ENCODE results near the gene UNC50. TPM values are rescaled to one million over a fixed set of nuclear protein-coding genes. Genes with fewer than 3 reads are reported as not detected.
"Not testable (repeated sequence)": the region's sequence is repeated elsewhere in the genome, so short reads cannot be mapped to it uniquely, and the experiment has no call there.

Gene UNC50
- total RNA-seq, 2 experiments from 2014 or later = 32.7 to 32.8 TPM

- Mint-ChIP-seq H3K9me3 (no peaks in the 10 kb centered on the region), H3K4me1 (no peaks in the 10 kb centered on the region), H3K36me3 (ENCODE audit: low read depth) (peaks cover 67% of the 10 kb centered on the region), H3K4me3 (no peak overlapping the region), H3K27ac (no peak overlapping the region), H3K27me3 (no peaks in the 10 kb centered on the region)
- DNase-seq = peak; percentile 1
- POLR2A ChIA-PET = no interaction called here
- CTCF ChIA-PET = no interaction called here
Measured at GRCh38 chr2:98582523-98582922, 25.9 kb upstream of the UNC50 start.

- DNase-seq = peak; percentile 9
- Mint-ChIP-seq H3K27ac (no peak overlapping the region), H3K4me3 (no peak overlapping the region), H3K9me3 (no peaks in the 10 kb centered on the region), H3K36me3 (ENCODE audit: low read depth) (peaks cover 66% of the 10 kb centered on the region), H3K27me3 (no peaks in the 10 kb centered on the region), H3K4me1 (no peaks in the 10 kb centered on the region)
- ChIA-PET CTCF (no interaction called here), POLR2A (interaction anchor here (1.4 kb wide), 1 partner anchor 10 kb away, joined by 5 read pairs; no protein-coding TSS in a partner anchor)
Measured at GRCh38 chr2:98583276-98583675, 25.1 kb upstream of the UNC50 start.

GRCh38 chr2:98583816-98584618, 24.4 kb upstream of the UNC50 start:
- H3K27ac Mint-ChIP-seq = no peak overlapping the region
- CTCF ChIA-PET = no interaction called here
- no peaks in the 10 kb centered on the region for H3K4me1 Mint-ChIP-seq
- no peaks in the 10 kb centered on the region for H3K9me3 Mint-ChIP-seq
- H3K4me3 Mint-ChIP-seq = no peak overlapping the region
- H3K27me3 Mint-ChIP-seq = no peaks in the 10 kb centered on the region
- no peak for DNase-seq
- POLR2A ChIA-PET = interaction anchor here (1.4 kb wide), 1 partner anchor 9 kb away, joined by 5 read pairs; no protein-coding TSS in a partner anchor
- H3K36me3 Mint-ChIP-seq (ENCODE audit: low read depth) = peaks cover 65% of the 10 kb centered on the region

- no peak overlapping the region for H3K4me3 Mint-ChIP-seq
- peak; percentile 6 for DNase-seq
- peaks cover 64% of the 10 kb centered on the region for H3K36me3 Mint-ChIP-seq (ENCODE audit: low read depth)
- H3K27me3 Mint-ChIP-seq = no peaks in the 10 kb centered on the region
- ChIA-PET CTCF (no interaction called here), POLR2A (no interaction called here)
- H3K4me1 Mint-ChIP-seq = no peaks in the 10 kb centered on the region
- H3K9me3 Mint-ChIP-seq = no peaks in the 10 kb centered on the region
- no peak overlapping the region for H3K27ac Mint-ChIP-seq
Measured at GRCh38 chr2:98585386-98585785, 23.0 kb upstream of the UNC50 start.

- peaks cover 1% of the 10 kb centered on the region for H3K4me1 Mint-ChIP-seq
- POLR2A ChIA-PET = no interaction called here
- H3K36me3 Mint-ChIP-seq (ENCODE audit: low read depth) = peaks cover 70% of the 10 kb centered on the region
- no peaks in the 10 kb centered on the region for H3K9me3 Mint-ChIP-seq
- no peak overlapping the region for H3K4me3 Mint-ChIP-seq
- H3K27ac Mint-ChIP-seq = no peak overlapping the region
- peak; percentile 6 for DNase-seq
- H3K27me3 Mint-ChIP-seq = no peaks in the 10 kb centered on the region
- CTCF ChIA-PET = no interaction called here
Measured at GRCh38 chr2:98586551-98587140, 21.7 kb upstream of the UNC50 start.

GRCh38 chr2:98588880-98589431, 19.4 kb upstream of the UNC50 start:
- no peak overlapping the region for H3K4me3 Mint-ChIP-seq
- H3K9me3 Mint-ChIP-seq = peaks cover 8% of the 10 kb centered on the region
- no peak overlapping the region for H3K27ac Mint-ChIP-seq
- no peaks in the 10 kb centered on the region for H3K27me3 Mint-ChIP-seq
- ChIA-PET POLR2A (interaction anchor here (1.3 kb wide), 1 partner anchor 32 kb away, joined by 3 read pairs; no protein-coding TSS in a partner anchor), CTCF (no interaction called here)
- no peak for DNase-seq
- H3K36me3 Mint-ChIP-seq (ENCODE audit: low read depth) = peaks cover 72% of the 10 kb centered on the region
- peaks cover 2% of the 10 kb centered on the region for H3K4me1 Mint-ChIP-seq

GRCh38 chr2:98589489-98589888, 18.9 kb upstream of the UNC50 start:
- ChIA-PET CTCF (interaction anchor here (0.6 kb wide), 1 partner anchor 214 kb away, joined by 5 read pairs; no protein-coding TSS in a partner anchor), POLR2A (interaction anchor here (1.3 kb wide), 1 partner anchor 33 kb away, joined by 3 read pairs; no protein-coding TSS in a partner anchor)
- no peak overlapping the region for H3K4me3 Mint-ChIP-seq
- H3K27ac Mint-ChIP-seq = no peak overlapping the region
- peaks cover 78% of the 10 kb centered on the region for H3K36me3 Mint-ChIP-seq (ENCODE audit: low read depth)
- peaks cover 4% of the 10 kb centered on the region for H3K4me1 Mint-ChIP-seq
- no peaks in the 10 kb centered on the region for H3K27me3 Mint-ChIP-seq
- peaks cover 9% of the 10 kb centered on the region for H3K9me3 Mint-ChIP-seq
- DNase-seq = no peak

- peaks cover 70% of the 10 kb centered on the region for H3K36me3 Mint-ChIP-seq (ENCODE audit: low read depth)
- no peak overlapping the region for H3K27ac Mint-ChIP-seq
- H3K27me3 Mint-ChIP-seq = no peaks in the 10 kb centered on the region
- peaks cover 6% of the 10 kb centered on the region for H3K4me1 Mint-ChIP-seq
- H3K4me3 Mint-ChIP-seq = no peak overlapping the region
- DNase-seq = no peak
- peaks cover 9% of the 10 kb centered on the region for H3K9me3 Mint-ChIP-seq
- POLR2A ChIA-PET = interaction anchor here (1.2 kb wide), 1 partner anchor 9 kb away, joined by 5 read pairs; no protein-coding TSS in a partner anchor
- CTCF ChIA-PET = no interaction called here
Measured at GRCh38 chr2:98592565-98592964, 15.8 kb upstream of the UNC50 start.

GRCh38 chr2:98594665-98595064, 13.7 kb upstream of the UNC50 start:
- peaks cover 69% of the 10 kb centered on the region for H3K36me3 Mint-ChIP-seq (ENCODE audit: low read depth)
- H3K4me1 Mint-ChIP-seq, H3K27ac Mint-ChIP-seq, H3K9me3 Mint-ChIP-seq, DNase-seq, POLR2A ChIA-PET, H3K4me3 Mint-ChIP-seq, CTCF ChIA-PET, H3K27me3 Mint-ChIP-seq: not testable (repeated sequence)

GRCh38 chr2:98598781-98599428, 9.5 kb upstream of the UNC50 start:
- CTCF ChIA-PET = interaction anchor here (1.2 kb wide), 1 partner anchor 32 kb away, joined by 3 read pairs; no protein-coding TSS in a partner anchor
- H3K27me3 Mint-ChIP-seq = no peaks in the 10 kb centered on the region
- H3K4me3 Mint-ChIP-seq = no peak overlapping the region
- peaks cover 8% of the 10 kb centered on the region for H3K4me1 Mint-ChIP-seq
- H3K27ac Mint-ChIP-seq = no peak overlapping the region
- peaks cover 2% of the 10 kb centered on the region for H3K9me3 Mint-ChIP-seq
- H3K36me3 Mint-ChIP-seq (ENCODE audit: low read depth) = peaks cover 53% of the 10 kb centered on the region
- DNase-seq = no peak
- POLR2A ChIA-PET = no interaction called here

GRCh38 chr2:98601532-98602132, 6.8 kb upstream of the UNC50 start:
- Mint-ChIP-seq H3K4me3 (no peak overlapping the region), H3K27me3 (no peaks in the 10 kb centered on the region), H3K27ac (no peak overlapping the region), H3K36me3 (ENCODE audit: low read depth) (peaks cover 35% of the 10 kb centered on the region), H3K9me3 (no peaks in the 10 kb centered on the region), H3K4me1 (peaks cover 27% of the 10 kb centered on the region)
- DNase-seq = peak; percentile 34
- CTCF ChIA-PET = interaction anchor here (1.0 to 2.0 kb wide), 4 partner anchors 10 to 236 kb away, joined by 3 to 5 read pairs (median 3); no protein-coding TSS in a partner anchor
- POLR2A ChIA-PET = no interaction called here

GRCh38 chr2:98604547-98604946, 3.8 kb upstream of the UNC50 start:
- peaks cover 37% of the 10 kb centered on the region for H3K4me1 Mint-ChIP-seq
- H3K27me3 Mint-ChIP-seq = no peaks in the 10 kb centered on the region
- H3K9me3 Mint-ChIP-seq = no peaks in the 10 kb centered on the region
- CTCF ChIA-PET = no interaction called here
- no peak overlapping the region for H3K4me3 Mint-ChIP-seq
- peaks cover 20% of the 10 kb centered on the region for H3K36me3 Mint-ChIP-seq (ENCODE audit: low read depth)
- POLR2A ChIA-PET = interaction anchor here (0.7 to 2.0 kb wide), 3 partner anchors 10 to 26 kb away, joined by 3 to 5 read pairs (median 4); no protein-coding TSS in a partner anchor
- H3K27ac Mint-ChIP-seq = no peak overlapping the region
- DNase-seq = no peak

All from activated CD4-positive, alpha-beta memory T cell treated with anti-CD3 and anti-CD28 coated beads, Interleukin-2, amount 10 ng/mL, durations not matched to agents 7 days and 5 days (primary cell).